HG02759 (cell line): ENCODE results near the gene PAQR9.

Experiments used
- ATAC-seq: cut with Tn5 transposase; IDR thresholded peaks from one replicate; pipeline ENCODE4 v1.9.1; 2021; ENCODE audit warnings: mild to moderate bottlenecking, moderate library complexity; ENCODE audit not compliant: unreplicated experiment

Gene PAQR9

GRCh38 chr3:142982038-142982773, 18.7 kb upstream of the PAQR9 start:
- ATAC-seq, result no peak

- no peak for ATAC-seq
Measured at GRCh38 chr3:142981108-142981507, 17.6 kb upstream of the PAQR9 start.

- ATAC-seq, result no peak
Measured at GRCh38 chr3:142977399-142977728, 13.9 kb upstream of the PAQR9 start.

DNA sequence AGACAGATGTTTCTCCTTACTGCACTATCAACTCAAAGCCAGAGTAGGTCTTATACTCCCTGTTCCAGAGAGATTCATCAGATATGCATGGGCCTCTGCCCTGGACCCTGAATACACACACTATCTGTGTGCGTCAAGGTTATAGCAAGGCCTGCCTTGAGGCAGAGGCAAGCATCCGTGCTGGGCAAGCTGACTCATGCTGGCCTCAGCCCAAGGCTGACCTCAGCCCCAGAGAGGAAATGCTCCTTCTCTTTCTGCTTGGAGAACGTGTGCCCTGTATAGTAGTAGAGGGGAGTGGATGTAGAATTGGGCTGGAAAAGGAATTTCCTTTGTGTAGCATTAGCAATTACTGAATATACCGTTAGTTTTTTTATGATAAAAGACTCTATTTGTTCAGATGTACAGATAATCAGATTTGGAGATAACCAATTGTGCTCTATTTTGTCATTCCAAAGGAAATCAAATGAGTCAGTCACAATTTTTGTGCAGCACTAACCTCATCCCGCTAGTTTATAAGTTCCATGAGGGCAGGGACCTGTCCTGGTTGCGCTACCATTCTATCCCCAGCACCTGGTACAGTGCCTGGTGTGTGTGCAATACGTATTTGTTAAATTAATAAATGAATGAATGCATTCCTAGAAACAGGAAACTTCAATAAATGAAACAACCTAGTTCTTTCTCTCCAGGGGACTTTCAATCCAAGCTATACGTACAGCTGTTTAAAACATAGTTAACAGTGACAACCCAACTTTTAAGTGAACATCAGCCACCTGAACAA, 13.3 kb upstream of the PAQR9 start:
- no peak for ATAC-seq

DNA sequence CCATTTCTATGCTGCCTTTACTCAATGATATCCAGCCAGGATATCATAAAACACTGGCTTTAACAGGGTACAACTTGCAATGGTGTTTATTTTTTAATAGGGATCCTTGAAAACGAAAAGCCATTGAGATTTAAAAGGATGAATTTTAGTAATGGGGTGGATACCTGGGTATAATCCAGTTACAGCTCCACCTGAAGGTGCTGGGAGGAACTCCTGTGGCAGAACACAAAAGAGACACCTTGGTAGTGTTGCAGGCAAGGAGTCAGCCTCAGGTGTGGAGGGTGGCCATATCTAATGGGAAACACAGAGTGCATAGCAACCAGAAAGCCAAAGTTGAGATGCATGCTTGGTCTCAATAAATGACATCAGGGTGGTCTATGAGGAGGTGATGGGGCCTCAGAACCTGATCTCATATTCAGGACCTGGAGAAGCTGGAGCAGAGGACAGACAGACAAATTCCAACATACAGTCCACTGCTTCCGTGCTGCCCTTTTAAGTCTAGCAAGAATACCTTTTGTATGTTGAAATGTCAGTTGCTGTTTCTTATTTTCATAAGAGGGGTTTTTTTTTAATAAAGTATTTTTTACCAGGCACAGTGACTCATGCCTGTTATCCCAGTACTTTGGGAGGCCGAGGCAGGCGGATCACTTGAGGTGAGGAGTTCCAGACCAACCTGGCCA, 12.0 kb upstream of the PAQR9 start:
- ATAC-seq, result no peak

- ATAC-seq, result no peak
Measured at GRCh38 chr3:142973217-142974009, 9.9 kb upstream of the PAQR9 start.

- no peak for ATAC-seq
Measured at GRCh38 chr3:142972092-142972753, 8.7 kb upstream of the PAQR9 start.

DNA sequence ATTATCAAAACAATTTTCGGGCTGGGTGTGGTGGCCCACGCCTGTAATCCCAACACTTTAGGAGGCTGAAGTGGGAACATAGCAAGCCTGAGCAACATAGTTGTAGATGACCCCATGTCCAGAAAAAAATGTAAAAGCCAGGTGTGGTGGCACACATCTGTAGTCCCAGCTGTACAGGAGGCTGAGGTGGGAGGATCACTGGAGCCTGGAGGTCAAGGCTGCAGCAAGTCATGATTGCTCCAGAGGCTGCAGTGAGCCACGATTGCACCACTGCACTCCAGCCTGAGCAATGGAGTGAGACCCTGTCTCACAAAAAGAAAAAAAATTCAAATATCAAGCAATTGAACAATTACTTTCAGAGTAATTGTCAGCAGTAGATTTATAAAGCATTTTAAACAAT, 8.0 kb upstream of the PAQR9 start:
- ATAC-seq, result no peak

GRCh38 chr3:142968319-142969025, 5.0 kb upstream of the PAQR9 start:
- ATAC-seq, result no peak

DNA sequence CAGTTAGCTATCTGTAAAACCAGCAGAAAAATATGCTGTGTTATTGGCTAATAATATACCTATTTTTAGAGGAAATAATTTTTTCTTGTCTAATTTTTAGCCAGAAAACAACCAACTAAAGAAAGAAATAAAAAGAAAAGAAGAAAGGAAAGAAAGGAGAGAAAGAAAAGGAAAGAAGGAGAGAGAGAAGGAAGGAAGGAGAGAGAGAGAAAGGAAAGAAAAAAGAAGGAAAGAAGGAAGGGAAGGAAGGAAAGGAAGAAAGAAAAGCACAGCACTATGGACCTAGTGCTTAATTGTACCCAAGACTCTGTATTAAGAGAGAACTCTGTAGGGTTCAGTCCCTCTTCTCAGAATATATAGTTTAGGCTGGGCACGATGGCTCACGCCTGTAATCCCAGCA, 3.3 kb upstream of the PAQR9 start:
- ATAC-seq, result no peak

- ATAC-seq, result no peak
Measured at GRCh38 chr3:142965581-142965980, 2.1 kb upstream of the PAQR9 start.

GRCh38 chr3:142963234-142963515, 299 bp downstream of the PAQR9 start:
- ATAC-seq, result peak; percentile 48

DNA sequence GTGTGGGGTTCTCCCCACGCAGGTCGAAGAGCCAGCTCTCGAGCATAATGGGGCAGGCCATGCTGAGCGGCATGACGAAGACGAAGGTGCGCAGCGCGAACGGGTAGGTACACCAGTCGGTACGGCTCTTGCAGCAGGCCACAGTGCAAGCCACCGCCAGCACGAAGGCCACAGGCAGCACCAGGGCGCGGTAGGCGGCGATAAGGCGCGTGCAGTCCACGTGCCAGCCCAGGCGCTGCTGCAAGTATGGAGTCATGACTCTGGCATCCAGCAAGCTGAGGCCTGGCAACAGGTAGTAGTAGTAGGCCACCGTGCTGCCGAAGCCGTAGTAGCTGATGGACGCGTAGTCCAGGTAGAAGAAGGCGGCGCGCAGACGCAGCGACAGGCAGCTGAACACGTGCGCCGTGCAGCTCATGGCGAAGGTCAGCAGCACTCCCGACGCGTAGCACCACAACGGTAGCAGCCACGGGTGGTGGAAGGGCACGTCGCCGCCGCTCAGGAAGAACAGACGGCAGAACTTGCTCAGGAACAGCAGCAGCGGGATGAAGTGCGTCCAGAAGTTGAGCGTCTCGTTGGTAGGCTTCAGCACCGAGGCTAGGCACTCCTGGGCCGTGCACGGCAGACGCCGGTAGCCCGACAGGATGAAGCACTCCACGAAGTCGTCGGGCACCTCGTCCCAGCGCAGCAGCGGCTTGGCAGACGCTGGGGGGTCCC, 797 bp downstream of the PAQR9 start:
- ATAC-seq, result no peak

DNA sequence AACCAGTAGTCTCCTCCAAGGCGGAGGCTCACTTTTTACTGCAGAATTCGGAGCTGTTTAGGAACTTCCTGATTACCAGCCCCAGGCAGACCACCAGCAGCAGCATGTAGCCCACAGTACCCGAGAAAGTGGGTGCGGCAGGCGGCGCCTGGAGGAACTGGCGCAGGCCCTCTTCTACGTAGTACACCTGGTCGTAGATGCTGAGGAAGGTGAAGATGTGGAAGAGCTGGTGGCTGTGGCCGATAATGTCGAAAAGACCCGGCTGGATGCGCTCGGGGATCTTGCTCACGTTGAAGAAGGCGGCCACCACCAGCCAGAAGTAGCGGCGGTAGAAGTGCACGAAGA, 1.3 kb downstream of the PAQR9 start:
- no peak for ATAC-seq

DNA sequence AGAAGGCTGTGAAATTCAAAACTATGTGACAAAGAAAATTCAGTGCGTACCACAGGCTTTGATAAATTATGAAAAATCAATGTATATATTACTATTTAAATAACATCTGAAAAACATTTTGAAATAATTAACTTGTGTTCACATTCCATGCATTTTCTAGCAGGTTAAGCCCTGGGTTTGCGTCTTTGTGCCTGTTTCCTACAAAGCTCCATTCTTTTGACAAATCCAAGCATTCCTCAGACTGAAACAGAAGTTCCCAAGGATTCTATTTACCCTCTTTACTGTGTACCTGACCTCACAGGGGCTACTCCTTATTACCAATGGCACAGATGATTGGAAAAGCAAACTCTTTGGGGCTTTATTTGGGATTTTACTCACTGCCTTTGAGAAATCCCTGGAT, 1.9 kb downstream of the PAQR9 start:
- no peak for ATAC-seq

DNA sequence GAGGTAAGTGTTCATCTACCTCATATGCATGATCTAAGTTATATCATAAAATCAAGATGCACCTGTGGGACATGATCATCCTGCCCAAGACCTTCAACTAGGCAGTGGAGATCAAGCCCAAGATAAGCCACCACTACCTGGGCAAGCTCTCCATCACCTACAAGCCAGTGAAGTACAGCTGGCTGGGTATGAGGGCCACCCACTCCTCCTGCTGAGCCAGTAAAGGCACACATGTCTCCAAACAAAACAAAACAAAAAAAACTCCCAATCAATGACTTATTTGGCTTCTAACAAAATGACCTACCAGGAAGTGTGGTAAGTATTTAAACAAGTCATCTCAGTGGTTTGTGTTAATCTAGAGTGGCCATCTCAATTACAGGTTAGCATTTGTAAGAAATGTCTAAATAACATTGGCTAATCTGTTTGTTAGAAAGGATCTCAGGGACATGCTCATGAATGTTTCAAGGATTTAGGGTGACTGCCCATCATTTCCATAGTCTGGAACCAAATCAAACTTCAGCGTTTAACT, 3.1 kb downstream of the PAQR9 start:
- no peak for ATAC-seq

DNA sequence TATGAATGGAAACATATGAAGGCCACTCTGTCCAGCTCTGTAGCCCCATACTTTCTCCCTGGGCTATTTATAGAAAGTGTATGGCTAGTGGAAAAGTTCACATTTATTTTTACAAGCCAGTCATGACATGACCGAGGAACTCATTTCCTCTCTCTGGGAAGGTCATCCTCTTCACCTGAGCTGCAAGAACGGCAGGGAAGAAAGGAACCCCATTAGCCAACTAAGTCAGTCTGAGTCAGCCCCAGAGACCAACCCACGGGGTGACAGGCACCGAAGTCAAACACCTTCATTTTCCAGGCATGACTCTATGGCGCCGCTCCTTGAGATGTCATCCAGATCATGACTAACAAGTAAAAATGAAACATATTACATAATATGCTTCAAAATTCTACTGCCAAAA, 4.8 kb downstream of the PAQR9 start:
- no peak for ATAC-seq

DNA sequence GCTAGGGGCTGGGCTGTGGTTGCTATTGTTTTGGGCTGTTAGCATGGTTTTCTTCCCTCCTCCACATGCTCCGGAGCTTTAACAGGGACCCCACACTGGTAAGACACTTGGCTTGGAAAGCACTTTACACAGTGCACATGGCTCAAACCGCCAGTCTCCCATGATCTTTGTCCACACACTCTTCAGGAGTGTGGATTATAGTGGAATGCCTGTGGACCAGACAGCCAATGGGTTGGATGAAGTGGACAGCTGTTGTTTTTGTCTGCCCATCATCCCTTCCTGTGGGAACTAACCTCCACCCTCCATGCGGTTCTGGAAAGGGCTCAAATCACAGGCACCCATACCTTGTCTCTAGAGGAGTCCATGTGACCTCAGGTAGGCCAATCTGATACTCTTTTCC, 10.0 kb downstream of the PAQR9 start:
- no peak for ATAC-seq
